PFSK-1 (cell line): Measurements from ENCODE around the gene BICDL1.

ENCODE experiments used
- FOXP2 ChIP-seq: optimal IDR thresholded peaks from 2 replicates; pipeline ENCODE3; 2011; ENCODE audit warnings: borderline replicate concordance, control low read depth, inconsistent platforms; ENCODE audit not compliant: insufficient read depth; ENCODE audit errors: extremely low read length, extremely low read depth
- POLR2AphosphoS5 ChIP-seq: IDR thresholded peaks from 2 replicates; pipeline ENCODE4 v1.6.1; 2012; ENCODE audit warnings: low read depth, mild to moderate bottlenecking, control low read depth, low read length, moderate library complexity
- REST ChIP-seq, 2 experiments: IDR thresholded peaks; 2 replicates each; pipeline versions ENCODE4 v1.6.1 to v1.8.0; 2011 to 2012; ENCODE audit warnings: low read depth in 2 of 2, low read length in 2 of 2, control low read depth in 1 of 2, inconsistent platforms in 1 of 2, mild to moderate bottlenecking in 1 of 2, moderate library complexity in 1 of 2; ENCODE audit not compliant: insufficient read depth in 1 of 2
- SIN3A ChIP-seq: IDR thresholded peaks from 2 replicates; pipeline ENCODE4 v1.6.1; 2012; ENCODE audit warnings: mild to moderate bottlenecking, low read length, moderate library complexity, borderline replicate concordance; ENCODE audit not compliant: insufficient read depth
- TAF1 ChIP-seq: IDR thresholded peaks from 2 replicates; pipeline ENCODE4 v1.6.1; 2012; ENCODE audit warnings: low read length, control low read depth, borderline replicate concordance; ENCODE audit not compliant: insufficient read depth

Gene BICDL1

GRCh38 chr12:120071493-120072020 lies 82.5 kb downstream of the BICDL1 start:
- TF ChIP-seq FOXP2 (no peak), POLR2AphosphoS5 (no peak), SIN3A (no peak), REST (IDR thresholded peaks at IDR 0.05; ENCODE audit: insufficient read depth in 1 of 2, low read depth in 2 of 2, low read length in 2 of 2) (no peak), TAF1 (no peak)

- TF ChIP-seq FOXP2: no peak
- no peak for TF ChIP-seq TAF1
Measured at GRCh38 chr12:120072472-120073249, 83.6 kb downstream of the BICDL1 start.

- TF ChIP-seq SIN3A (no peak), FOXP2 (no peak), TAF1 (no peak), REST (IDR thresholded peaks at IDR 0.05; ENCODE audit: insufficient read depth in 1 of 2, low read depth in 2 of 2, low read length in 2 of 2) (no peak), POLR2AphosphoS5 (no peak)
Measured at GRCh38 chr12:120075034-120075616, 86.1 kb downstream of the BICDL1 start.

- TF ChIP-seq POLR2AphosphoS5 (no peak), REST (IDR thresholded peaks at IDR 0.05; ENCODE audit: insufficient read depth in 1 of 2, low read depth in 2 of 2, low read length in 2 of 2) (no peak), SIN3A (no peak), TAF1 (no peak), FOXP2 (no peak)
Measured at GRCh38 chr12:120076651-120077050, 87.6 kb downstream of the BICDL1 start.

- TF ChIP-seq SIN3A (no peak), TAF1 (no peak), FOXP2 (no peak), REST (IDR thresholded peaks at IDR 0.05; ENCODE audit: insufficient read depth in 1 of 2, low read depth in 2 of 2, low read length in 2 of 2) (no peak), POLR2AphosphoS5 (no peak)
Measured at GRCh38 chr12:120077260-120077659, 88.2 kb downstream of the BICDL1 start.
